Calu3 (cell line): ENCODE data around the gene TUBGCP2. TPM values are rescaled to one million over a fixed set of nuclear protein-coding genes. Genes with fewer than 3 reads are reported as not detected.

Source experiments
- BruUV-seq: library from RNA; stranded (reverse); fragments of 400-500 nt; replicated peaks from 2 replicates; lab custom pipeline; 2021; lab: Mats Ljungman, UMichigan
- CTCF ChIA-PET: fragments of 300-600 bp; sonication (Branson Sonifier 250); formaldehyde crosslinking; loops from one replicate; lab custom pipeline; 2022; ENCODE audit warnings: antibody characterized with exemption; lab: Charles Lee
- DNase-seq: peaks from one replicate; pipeline ENCODE4 v3.0.0; 2022
- H3K27ac Mint-ChIP-seq: one replicate; pipeline ENCODE4 v1.8.0; 2022; ENCODE audit warnings: mixed read lengths; ENCODE audit not compliant: unreplicated experiment
- H3K27me3 Mint-ChIP-seq: one replicate; pipeline ENCODE4 v1.8.0; 2022; ENCODE audit warnings: mixed read lengths; ENCODE audit not compliant: unreplicated experiment
- H3K36me3 Mint-ChIP-seq: one replicate; pipeline ENCODE4 v1.8.0; 2022; ENCODE audit warnings: mild to moderate bottlenecking, moderate library complexity, mixed read lengths; ENCODE audit not compliant: insufficient read depth, unreplicated experiment
- H3K4me1 Mint-ChIP-seq: one replicate; pipeline ENCODE4 v1.8.0; 2022; ENCODE audit warnings: mild to moderate bottlenecking, low read depth, mixed read lengths; ENCODE audit not compliant: unreplicated experiment
- H3K4me3 Mint-ChIP-seq: one replicate; pipeline ENCODE4 v1.8.0; 2022; ENCODE audit warnings: mild to moderate bottlenecking, low read depth, moderate library complexity, mixed read lengths; ENCODE audit not compliant: unreplicated experiment
- H3K9me3 Mint-ChIP-seq: one replicate; pipeline ENCODE4 v1.8.0; 2022; ENCODE audit warnings: low read depth, mixed read lengths; ENCODE audit not compliant: unreplicated experiment
- CTCF ChIP-seq: fragments of 200-600 bp; IDR thresholded peaks from one replicate; pipeline ENCODE4 v1.8.0; 2022; ENCODE audit warnings: antibody characterized with exemption; ENCODE audit not compliant: unreplicated experiment
- intact Hi-C: fragments of 100-400 bp; cut with micrococcal nuclease; formaldehyde crosslinking; loops from one replicate; pipeline ENCODE4 v1.10.0; 2022; ENCODE audit not compliant: unreplicated experiment
- total RNA-seq: library from RNA; stranded (reverse); gene quantifications from 2 replicates; pipeline ENCODE4 v1.2.3, GENCODE V29; 2022

Gene TUBGCP2
- total RNA-seq, 1 experiment from 2014 or later: 47.2 TPM

GRCh38 chr10:133339708-133340380, 31.2 kb upstream of the TUBGCP2 start:
- Mint-ChIP-seq H3K36me3 (peaks cover 9% of the 10 kb centered on the region), H3K27me3 (peaks cover 6% of the 10 kb centered on the region), H3K4me1 (no peaks in the 10 kb centered on the region), H3K9me3 (no peaks in the 10 kb centered on the region), H3K27ac (no peak overlapping the region), H3K4me3 (no peak overlapping the region)
- TF ChIP-seq CTCF: no peak
- intact Hi-C loops: no loop called here
- DNase-seq: no peak
- no TSS peak for BruUV-seq
- CTCF ChIA-PET: no interaction called here

GRCh38 chr10:133338080-133339071, 29.7 kb upstream of the TUBGCP2 start:
- H3K4me1 Mint-ChIP-seq: no peaks in the 10 kb centered on the region
- H3K4me3 Mint-ChIP-seq: no peak overlapping the region
- CTCF ChIA-PET: no interaction called here
- BruUV-seq: no TSS peak
- H3K36me3 Mint-ChIP-seq: peaks cover 9% of the 10 kb centered on the region
- DNase-seq: no peak
- peaks cover 21% of the 10 kb centered on the region for H3K27me3 Mint-ChIP-seq
- intact Hi-C loops: no loop called here
- TF ChIP-seq CTCF: no peak
- no peak overlapping the region for H3K27ac Mint-ChIP-seq
- no peaks in the 10 kb centered on the region for H3K9me3 Mint-ChIP-seq

GRCh38 chr10:133337370-133337725, 28.7 kb upstream of the TUBGCP2 start:
- Mint-ChIP-seq H3K4me3 (no peak overlapping the region), H3K4me1 (no peaks in the 10 kb centered on the region), H3K27me3 (peaks cover 31% of the 10 kb centered on the region), H3K9me3 (no peaks in the 10 kb centered on the region), H3K36me3 (peaks cover 9% of the 10 kb centered on the region), H3K27ac (no peak overlapping the region)
- TF ChIP-seq CTCF: no peak
- CTCF ChIA-PET: no interaction called here
- DNase-seq: no peak
- intact Hi-C loops: no loop called here
- no TSS peak for BruUV-seq

GRCh38 chr10:133336577-133337369, 28.1 kb upstream of the TUBGCP2 start, which contains the start of gene CALY:
TSS of gene CALY (minus strand) at chr10:133336896. CDS start at chr10:133328989, 7,907 bp downstream.
- TF ChIP-seq CTCF: no peak
- peaks cover 9% of the 10 kb centered on the region for H3K36me3 Mint-ChIP-seq
- H3K9me3 Mint-ChIP-seq: no peaks in the 10 kb centered on the region
- no peaks in the 10 kb centered on the region for H3K4me1 Mint-ChIP-seq
- peak within 1 kb of the TSS; percentile 59 for H3K4me3 Mint-ChIP-seq
- DNase-seq: peak; percentile 25
- no TSS peak for BruUV-seq
- CTCF ChIA-PET: no interaction called here
- H3K27ac Mint-ChIP-seq: no peak within 1 kb of the TSS
- intact Hi-C loops: no loop called here
- peaks cover 37% of the 10 kb centered on the region for H3K27me3 Mint-ChIP-seq
